HG03175 (cell line): ENCODE measurements around the gene OVOL3.

ENCODE experiments used
- ATAC-seq: cut with Tn5 transposase; IDR thresholded peaks from one replicate; pipeline ENCODE4 v1.9.1; 2021; ENCODE audit warnings: mild to moderate bottlenecking, moderate library complexity; ENCODE audit not compliant: unreplicated experiment

OVOL3 gene

DNA sequence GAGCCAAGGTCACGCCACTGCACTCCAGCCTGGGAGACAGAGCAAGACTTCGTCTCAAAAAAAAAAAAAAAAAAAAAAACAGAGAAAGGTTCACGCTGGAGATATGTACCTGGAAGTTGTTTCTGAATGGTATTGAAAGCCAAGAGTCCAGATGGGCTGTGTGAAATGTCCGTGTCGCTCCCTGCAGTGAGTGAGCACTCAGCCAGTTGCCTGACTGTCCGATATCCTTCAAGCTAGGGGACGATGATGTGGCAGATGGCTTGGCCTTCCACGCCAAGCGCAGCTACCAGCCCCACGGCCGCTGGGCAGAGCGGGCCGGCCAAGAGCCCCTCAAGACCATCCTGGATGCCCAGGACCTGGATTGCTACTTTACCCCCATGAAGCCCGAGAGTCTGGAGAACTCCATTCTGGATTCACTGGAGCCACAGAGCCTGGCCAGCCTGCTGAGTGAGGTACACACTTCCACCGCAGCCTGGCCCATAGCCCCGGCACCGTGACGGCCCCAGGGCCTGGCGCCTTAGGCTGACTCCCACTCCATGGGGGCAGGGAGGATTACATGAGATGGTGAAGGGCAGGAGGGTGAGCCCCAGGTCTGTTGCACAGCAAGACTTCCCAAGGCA lies 11.7 kb upstream of the OVOL3 start:
- no peak for ATAC-seq

DNA sequence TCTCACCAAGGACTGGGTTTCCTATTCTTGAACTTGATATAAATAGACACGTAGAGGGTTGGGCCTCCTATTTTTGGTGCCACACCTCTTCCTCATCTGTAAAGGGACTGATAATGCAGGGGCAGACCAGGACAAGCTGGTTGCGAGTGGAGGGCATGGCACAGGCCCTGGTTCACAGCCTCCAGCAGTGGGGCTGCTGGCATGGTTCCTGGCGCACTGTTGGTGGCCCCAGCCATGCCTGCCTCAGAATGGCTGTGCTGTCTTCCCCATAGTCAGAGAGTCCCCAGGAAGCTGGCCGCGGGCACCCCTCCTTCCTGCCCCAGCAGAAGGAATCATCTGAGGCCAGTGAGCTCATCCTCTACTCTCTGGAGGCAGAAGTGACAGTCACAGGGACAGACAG lies 10.5 kb upstream of the OVOL3 start:
- no peak for ATAC-seq

DNA sequence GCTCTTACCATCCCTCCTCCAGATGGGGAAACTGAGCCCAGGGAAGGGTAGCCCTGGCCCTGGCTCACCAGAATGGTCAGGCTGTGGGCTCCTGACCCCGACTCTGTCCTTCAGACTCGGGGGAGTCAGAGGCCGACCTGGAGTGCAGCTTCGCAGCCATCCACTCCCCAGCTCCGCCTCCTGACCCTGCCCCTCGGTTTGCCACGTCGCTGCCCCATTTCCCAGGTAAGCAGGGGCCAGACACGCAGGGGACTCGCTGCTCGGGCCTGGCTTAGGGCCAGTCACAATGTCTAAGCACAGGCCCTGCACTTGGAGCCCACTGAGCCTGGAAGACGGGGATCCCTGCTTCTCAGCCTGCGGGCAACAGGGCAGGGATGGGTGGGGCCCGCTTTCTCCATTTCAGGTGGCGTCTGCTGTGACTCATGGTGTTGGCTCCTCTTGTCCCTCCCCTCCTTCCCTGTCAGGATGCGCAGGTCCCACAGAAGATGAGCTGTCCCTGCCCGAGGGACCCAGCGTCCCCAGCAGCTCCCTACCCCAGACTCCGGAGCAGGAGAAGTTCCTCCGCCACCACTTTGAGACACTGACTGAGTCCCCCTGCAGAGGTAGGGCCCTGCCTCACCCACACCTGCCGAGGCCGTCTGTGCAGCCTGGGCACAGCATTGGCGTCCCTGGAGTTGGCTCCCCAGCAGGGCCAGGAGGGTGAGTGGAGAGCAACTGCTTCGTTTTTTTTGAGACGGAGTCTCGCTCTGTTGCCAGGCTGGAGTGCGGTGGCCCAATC lies 9.2 kb upstream of the OVOL3 start:
- ATAC-seq: no peak

DNA sequence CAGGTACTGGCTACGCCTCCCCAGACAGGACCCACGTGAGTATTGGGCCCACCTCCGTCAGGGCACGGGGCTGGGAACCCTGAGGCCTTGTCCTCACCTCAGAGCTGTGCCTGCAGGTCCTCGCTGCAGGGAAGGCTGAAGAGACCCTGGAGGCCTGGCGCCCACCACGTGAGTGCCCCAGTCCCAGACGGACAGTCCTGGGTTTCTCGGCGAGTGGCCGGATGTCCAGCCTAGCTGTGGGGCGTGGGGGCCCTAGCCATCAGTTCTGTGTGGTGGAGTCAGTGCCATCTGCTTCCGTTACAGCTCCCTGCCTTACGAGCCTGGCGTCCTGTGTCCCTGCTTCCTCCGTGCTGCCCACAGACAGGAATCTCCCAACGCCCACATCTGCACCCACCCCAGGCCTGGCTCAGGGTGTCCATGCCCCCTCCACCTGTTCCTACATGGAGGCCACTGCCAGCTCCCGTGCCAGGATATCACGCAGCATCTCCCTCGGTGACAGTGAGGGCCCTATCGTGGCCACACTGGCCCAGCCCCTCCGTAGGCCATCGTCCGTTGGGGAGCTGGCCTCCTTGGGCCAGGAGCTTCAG lies 7.8 kb upstream of the OVOL3 start:
- ATAC-seq: no peak

DNA sequence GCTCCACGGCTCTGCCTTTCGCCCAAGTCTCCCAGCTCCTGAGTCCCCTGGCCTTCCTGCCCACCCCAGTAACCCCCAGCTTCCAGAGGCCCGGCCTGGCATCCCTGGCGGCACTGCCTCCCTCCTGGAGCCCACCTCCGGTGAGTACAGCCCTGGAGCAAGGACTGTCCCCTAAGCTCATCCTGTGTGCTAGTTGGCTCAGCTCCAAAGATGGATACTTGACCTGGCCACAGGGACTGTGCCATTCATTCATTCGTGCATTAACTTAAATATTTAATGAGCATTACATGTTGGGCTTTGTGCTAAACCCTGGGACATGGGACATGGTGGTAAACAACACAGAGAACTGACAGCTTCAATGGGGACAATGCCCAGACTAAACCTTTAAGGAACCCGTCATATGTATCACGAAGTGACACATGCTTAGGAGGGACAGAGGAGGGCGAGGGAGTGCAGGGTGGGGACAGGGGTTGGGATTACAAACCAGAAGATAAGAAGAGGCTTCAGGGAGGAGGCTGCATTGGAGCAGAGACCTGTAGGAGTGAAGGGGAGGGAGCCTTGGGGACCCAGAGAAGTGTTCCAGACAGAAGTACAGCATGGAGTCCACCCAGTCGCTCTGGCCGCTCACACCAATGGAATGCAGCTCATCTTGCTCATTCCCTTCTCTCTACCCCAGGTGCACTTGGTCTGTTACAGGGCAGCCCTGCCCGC lies 6.9 kb upstream of the OVOL3 start:
- no peak for ATAC-seq

DNA sequence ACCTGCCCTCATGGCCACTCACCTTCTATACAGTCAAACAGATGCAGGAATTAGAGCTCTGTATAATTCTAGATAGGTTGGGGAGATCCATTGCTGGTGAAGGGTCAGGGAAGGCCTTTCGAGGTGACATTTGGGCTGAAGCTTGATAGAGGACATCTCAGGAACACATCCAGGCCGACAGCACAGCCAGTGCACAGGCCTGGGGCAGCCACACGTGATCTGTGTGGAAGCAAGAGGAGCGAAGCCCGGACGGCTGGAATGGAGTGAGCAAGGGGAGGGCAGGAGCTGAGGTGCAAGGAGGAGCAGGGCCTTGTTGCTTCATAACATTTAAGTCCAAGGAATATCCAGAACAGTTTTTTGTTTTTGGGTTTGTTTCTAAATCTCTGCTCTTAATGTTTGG lies 4.5 kb upstream of the OVOL3 start:
- ATAC-seq: no peak

DNA sequence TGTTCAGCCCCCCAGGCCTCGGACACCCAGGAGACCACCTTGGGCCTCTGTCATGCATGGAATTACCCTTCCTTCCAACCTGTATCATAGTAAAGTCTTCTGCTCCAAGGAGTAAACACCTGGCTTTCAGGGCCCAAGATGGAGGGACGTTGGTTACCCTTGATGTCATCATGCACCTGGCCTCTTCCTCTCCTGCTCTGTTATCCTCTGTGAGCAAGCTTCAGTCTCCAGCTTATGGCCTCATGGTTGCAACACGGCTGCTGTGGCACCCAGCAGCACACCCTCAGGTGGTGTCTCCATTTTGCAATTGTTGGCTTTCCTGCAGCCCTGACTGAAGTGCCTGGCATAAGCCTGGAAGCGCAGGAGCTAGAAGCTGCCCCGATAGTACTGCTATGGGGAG lies 4.0 kb upstream of the OVOL3 start:
- ATAC-seq: no peak

DNA sequence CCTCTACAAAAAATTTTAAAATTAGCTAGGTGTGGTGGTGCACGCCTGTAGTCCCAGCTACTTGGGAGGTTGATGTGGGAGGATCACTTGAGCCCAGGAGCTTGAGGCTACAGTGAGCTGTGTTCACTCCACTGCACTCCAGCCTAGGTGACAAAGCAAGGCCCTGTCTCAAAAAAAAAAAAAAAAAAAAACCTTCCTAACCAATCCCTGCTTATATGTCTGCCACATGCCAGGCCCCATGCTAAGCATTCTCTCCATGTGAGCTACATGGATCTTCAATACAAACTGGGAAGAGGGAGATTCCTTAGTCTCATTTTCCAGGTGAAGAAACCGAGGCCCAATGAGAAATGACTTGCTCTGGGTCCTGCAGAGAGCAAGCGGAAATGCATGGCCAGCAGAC lies 2.3 kb upstream of the OVOL3 start:
- ATAC-seq: no peak

DNA sequence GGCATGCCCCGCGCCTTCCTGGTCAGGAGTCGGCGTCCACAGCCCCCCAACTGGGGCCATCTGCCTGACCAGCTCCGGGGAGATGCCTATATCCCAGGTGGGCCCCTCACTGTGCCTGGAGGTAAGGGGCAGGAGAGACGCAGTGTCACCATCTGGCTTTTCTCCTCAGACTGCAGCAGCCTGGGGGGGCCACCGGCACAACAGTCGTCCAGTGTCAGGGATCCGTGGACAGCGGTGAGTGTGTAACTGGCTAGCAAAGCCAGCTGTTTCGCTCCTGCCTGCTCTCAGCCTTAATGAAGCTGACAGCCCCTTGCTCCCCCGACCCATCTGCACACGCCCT lies 227 bp downstream of the OVOL3 start:
- ATAC-seq: no peak

DNA sequence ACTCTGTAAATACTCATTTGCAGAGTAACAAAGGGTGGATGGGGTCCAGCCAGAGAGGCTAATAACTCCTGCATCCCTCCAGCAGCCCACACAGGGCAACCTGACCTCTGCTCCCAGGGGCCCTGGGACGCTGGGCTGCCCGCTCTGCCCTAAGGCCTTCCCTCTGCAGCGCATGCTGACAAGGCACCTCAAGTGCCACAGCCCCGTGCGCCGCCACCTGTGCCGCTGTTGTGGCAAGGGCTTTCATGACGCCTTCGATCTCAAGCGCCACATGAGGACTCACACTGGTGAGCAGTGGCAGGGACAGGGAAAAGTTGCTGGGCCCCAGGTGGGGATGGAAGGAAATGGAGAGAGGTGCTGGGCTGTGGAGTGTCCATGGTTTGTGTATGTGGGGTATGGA lies 1.7 kb downstream of the OVOL3 start:
- no peak for ATAC-seq

DNA sequence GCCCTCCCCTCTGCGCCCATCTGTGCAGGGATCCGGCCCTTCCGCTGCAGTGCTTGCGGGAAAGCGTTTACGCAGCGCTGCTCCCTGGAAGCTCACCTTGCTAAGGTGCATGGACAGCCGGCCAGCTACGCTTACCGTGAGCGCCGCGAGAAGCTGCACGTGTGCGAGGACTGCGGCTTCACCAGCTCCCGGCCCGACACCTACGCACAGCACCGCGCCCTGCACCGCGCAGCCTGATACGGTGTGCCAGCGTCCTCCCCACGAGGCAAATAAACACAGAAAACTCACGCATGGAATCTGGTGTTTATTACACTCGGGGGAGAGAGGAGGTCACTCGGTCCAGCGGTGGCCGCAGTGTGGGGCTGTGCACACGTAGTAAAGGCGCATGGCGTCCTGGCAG lies 2.5 kb downstream of the OVOL3 start:
- ATAC-seq: no peak

DNA sequence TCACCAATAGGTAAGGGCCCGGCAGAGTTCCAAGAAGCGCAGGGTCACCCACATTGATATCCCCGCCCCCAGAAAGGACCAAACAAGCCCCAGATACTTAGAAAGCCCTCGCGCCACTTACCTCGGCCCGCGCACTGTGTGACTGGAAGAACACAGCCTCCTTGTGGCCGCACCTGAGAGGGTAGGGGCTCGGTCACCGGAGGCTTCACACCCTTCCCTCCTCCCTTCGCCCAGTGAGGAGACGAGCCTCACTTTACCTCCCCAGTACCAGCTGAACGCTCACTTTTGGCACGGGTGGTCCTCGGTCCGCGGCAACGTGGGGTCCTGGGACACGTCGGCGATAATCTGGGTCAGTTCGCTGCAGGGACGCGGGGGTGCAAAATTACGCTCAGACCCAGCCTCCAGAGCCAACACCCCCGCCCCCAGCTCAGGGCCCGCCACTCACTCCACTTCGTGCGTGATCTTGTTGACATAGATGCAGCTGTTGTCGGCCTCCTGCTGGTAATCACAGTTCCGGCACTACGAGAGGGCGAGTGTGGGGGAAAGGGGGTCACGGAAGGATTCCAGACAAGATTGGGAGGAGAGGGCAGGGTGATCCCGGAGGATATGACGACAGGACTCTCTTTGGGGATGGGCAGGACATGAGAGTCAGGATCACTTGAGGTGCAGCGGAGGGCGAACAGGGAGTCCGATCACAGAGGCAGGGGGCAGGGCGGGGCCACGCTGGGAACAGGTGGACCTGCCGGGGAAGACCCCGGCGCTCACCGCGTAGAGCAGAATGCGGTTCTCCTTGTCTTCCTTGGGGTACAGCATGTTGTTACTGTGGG lies 3.2 kb downstream of the OVOL3 start:
- peak; percentile 2 for ATAC-seq

DNA sequence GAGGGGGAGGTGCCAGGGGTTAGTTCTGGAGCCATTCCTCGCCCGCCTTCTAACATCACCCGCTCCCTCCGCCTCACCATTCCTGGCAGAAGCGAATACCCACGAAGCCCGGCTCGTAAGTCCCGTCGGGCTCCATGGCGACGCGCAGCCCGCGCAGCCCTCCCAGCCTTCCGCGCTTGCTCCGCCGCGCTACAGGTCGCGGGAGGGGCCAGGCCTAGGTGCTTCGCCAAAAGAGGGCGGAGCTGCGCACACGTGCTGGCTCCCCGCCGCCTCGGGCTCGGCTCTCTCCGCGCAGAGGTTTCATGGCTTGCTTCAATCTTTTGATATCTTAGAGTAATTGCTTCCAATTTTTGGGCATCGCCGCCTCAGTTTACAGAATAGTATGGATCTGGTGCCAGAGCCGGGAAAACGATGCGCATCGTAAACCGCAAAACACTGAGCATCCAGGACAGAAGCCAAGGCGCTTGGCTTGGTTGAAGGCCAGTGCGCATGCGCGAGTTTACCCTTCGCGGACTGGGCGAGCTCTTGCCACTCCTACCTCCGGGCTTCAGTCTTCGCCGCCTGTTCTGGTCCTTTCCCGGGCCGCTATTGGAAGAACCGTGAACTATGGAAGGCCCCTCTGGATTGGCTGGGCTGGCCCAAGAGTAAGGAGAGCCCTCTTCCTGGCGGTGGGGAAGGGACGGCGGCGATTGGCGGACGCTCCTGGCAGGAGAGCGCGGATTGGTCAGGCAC lies 3.9 kb downstream of the OVOL3 start, which contains the start of gene POLR2I:
Gene POLR2I (minus strand): TSS at position 155 of the 732 bp plus-strand sequence. CDS start 19 bp downstream, at position 136.
- peak; percentile 86 for ATAC-seq

DNA sequence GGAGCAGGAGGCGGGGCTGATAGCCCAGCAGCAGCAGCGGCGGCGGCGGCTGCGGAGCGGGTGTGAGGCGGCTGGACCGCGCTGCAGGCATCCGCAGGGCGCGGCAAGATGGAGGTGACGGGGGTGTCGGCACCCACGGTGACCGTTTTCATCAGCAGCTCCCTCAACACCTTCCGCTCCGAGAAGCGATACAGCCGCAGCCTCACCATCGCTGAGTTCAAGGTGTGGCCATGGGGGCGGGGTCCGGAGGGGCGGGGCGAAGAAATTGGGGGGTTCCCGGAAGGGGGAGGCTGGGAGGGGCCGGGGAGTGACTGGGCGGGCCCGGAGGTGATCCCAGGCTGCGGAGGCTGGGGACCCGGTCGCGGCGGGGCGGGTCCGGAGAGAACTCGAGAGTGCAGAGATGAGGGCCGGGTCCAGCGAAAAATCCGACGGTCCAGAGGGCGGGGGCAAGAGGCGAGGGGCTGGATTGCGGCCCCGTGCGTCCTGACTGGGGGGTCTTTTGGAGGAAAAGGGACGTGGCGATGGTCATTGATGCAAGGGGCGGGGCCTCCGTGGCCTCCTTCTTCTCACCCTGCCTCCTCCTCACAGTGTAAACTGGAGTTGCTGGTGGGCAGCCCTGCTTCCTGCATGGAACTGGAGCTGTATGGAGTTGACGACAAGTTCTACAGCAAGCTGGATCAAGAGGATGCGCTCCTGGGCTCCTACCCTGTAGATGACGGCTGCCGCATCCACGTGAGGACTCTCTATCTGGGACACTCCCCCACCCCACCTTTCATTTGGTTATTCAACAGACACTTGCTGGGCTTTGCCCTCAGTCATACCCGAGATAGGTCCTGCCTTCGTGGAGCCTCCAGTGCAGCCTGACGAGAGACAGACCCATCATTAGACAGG lies 4.8 kb downstream of the OVOL3 start, which contains the start of gene TBCB:
Gene TBCB (plus strand): TSS at position 16 of the 891 bp plus-strand sequence. CDS start 93 bp downstream, at position 109.
- ATAC-seq: no peak

DNA sequence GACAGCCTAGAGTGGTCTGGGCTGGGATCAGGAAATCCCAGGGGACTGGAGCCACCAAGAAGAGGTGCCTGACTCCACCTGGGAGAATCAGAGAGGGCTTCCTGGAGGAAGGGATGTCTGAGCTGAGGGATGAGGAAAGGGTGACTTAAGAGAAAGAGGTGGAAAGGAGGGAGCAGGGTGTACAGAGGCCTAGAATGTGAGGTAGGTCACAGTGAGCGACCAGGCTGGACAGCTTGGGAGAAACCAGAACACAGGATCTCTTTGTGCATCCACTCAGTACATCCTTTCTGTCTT lies 5.3 kb downstream of the OVOL3 start:
- no peak for ATAC-seq

DNA sequence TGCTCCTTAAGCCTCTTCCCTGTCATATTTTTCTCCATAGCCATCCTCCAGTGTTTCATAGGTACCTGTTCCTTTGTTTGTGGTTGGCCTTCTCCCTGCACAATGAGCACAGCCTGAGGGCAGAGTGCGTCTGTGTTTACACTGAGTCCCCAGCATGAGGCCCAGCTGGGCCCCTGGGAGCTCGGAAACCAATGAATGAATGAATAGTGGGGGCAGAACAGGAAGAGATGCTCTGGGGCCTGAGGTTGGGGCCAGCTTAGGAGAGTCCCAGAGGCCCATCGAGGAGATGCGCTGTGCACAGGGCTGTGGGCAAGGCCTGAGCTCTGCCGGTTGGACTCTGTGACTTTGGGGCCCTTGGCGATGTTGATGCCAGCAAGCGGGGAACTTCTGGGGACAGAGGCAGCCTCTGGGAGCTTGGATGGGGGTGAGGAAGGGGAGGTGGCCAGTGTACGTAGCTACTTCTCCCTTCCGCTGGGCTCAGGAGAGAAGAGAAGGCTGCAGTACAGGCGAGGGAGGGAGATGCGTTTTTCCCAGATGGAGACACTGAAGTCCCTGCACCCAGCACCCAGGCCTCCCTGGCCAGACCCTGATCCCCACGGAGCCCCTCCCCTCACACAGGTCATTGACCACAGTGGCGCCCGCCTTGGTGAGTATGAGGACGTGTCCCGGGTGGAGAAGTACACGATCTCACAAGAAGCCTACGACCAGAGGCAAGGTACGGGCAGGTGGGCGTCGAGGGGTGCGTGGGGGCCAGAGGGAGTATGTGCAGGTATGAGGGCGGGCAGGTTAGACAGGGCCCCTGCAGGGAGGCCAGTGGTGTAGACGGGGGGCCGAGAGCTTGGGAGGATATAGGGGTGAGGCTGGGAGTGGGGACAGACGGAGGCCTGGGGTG lies 9.4 kb downstream of the OVOL3 start:
- no peak for ATAC-seq

DNA sequence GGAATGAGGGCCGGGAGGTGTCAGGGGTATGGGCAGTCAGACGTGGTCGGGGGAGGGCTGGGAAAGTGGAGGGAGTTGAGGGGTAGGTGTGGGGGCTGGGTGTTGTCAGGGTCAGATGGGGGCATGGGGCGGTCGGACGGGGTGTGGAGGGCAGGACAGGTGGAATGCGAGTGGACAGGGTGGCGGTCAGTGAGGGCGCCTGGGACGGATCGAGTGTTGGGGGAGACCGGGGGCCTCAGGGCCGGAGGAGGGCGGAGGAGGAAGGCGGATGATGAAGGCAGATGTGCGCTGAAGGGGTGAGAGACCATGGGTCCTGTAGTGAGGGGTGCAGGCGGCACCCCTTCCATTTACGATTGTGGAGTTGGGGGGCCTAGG lies 10.0 kb downstream of the OVOL3 start:
- ATAC-seq: no peak

DNA sequence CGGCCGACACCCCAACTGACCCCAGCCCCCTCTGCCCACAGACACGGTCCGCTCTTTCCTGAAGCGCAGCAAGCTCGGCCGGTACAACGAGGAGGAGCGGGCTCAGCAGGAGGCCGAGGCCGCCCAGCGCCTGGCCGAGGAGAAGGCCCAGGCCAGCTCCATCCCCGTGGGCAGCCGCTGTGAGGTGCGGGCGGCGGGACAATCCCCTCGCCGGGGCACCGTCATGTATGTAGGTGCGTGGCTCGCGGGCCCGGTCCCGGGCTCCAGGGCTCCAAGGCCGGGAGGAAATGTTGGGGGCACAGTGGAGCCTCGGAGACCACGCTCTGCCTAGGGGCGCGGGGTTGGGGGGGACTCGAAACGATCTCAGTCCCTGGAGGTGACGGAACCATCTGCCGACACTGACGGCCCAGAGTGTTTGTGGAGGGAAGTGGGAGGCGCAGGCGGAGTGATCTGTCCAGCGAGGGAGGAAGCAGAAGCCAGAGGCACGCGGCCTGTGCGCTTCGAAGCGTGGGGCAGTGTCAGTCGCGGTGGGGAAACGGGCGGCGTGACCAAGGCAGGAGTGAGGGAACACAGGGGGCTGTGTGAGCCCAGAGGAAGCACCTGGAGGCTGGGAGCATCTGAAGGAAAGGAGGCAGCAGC lies 10.7 kb downstream of the OVOL3 start:
- ATAC-seq: no peak
